Activated T-cell treated with anti-CD3 and anti-CD28 coated beads, Interleukin-2, amount 50 U/mL, for 72 hours (primary cell): ENCODE data around the gene PKP4. TPM values are rescaled to one million over a fixed set of nuclear protein-coding genes. Genes with fewer than 3 reads are reported as not detected.

Experiments
- ATAC-seq, 2 donors: fragments of 150-1000 bp; cut with Tn5 transposase; replicated peaks in 1 of 2; 2 replicates each; pipeline ENCODE4 v1.10.0; 2021; ENCODE audit warnings: moderate library complexity in 2 of 2, mild to moderate bottlenecking in 1 of 2
- DNase-seq, 2 donors: peaks; one replicate each; pipeline ENCODE4 v3.0.0; 2021 to 2022; ENCODE audit warnings: mixed read lengths in 1 of 2
- H3K27ac Mint-ChIP-seq: one replicate; pipeline ENCODE4 v1.8.0; 2022; ENCODE audit warnings: mild to moderate bottlenecking, moderate library complexity, mixed read lengths
- H3K27me3 Mint-ChIP-seq: one replicate; pipeline ENCODE4 v1.8.0; 2022; ENCODE audit warnings: low read depth, mixed read lengths
- H3K36me3 Mint-ChIP-seq, 2 donors: one replicate each; pipeline ENCODE4 v1.8.0; 2022; ENCODE audit warnings: mixed read lengths in 2 of 2, mild to moderate bottlenecking in 1 of 2; ENCODE audit not compliant: insufficient read depth in 2 of 2
- H3K4me1 Mint-ChIP-seq: one replicate; pipeline ENCODE4 v1.8.0; 2022; ENCODE audit warnings: low read depth, mixed read lengths
- H3K4me3 Mint-ChIP-seq, 2 donors: one replicate each; pipeline ENCODE4 v1.8.0; 2022; ENCODE audit warnings: mild to moderate bottlenecking in 2 of 2, mixed read lengths in 2 of 2, moderate library complexity in 2 of 2
- H3K9me3 Mint-ChIP-seq, 2 donors: one replicate each; pipeline ENCODE4 v1.8.0; 2022; ENCODE audit warnings: mixed read lengths in 2 of 2
- total RNA-seq, 2 donors: library from RNA; stranded (reverse); gene quantifications; one replicate each; pipeline ENCODE4 v1.2.3, GENCODE V29; 2022

The PKP4 gene
- total RNA-seq, 2 donors from 2014 or later: 36.0 to 41.3 TPM

DNA sequence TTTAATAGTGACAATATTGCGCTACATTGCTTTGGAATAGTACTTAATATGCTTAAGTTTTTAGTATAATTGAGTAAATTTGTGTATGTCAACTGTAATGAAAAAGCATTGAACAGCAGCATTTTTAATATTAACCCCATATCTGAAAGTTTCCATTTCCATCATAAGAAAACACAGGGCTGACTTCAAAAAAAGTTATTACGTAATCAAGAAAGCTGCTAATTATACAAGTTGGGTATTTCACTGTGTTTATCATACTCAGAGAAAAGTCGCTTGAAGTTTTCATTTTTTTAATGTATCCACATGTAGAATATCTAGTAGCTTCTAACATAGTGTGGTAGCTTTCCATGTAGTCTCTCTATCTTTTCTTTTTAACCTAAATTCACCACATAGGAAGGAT lies 146.5 kb downstream of the PKP4 start:
- Mint-ChIP-seq H3K4me1 (no peaks in the 10 kb centered on the region), H3K36me3 (no peaks in the 10 kb centered on the region), H3K27me3 (no peaks in the 10 kb centered on the region), H3K27ac (no peak overlapping the region), H3K4me3 (no peak overlapping the region), H3K9me3 (no peaks in the 10 kb centered on the region)
- DNase-seq (no peak), ATAC-seq (no peak)

DNA sequence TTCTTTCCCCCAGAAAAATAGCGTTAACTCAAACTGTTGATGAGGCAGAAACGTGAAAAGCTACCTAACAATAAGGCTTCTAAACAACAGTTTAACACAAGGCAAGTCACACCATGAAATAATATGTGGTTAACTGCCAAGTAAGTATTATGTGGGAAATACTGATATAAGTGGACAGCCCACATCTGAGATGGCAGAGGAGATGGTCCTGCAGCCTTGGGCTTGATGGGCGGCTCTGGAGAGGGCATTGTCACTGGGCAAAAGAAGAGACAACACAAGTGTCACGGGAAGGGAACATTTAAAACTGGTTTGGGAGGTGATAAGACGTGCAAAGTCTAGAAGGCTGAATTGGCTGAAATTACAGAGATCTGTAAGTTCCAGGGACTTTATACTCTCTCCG lies 147.2 kb downstream of the PKP4 start:
- Mint-ChIP-seq H3K27ac (no peak overlapping the region), H3K9me3 (no peaks in the 10 kb centered on the region)

DNA sequence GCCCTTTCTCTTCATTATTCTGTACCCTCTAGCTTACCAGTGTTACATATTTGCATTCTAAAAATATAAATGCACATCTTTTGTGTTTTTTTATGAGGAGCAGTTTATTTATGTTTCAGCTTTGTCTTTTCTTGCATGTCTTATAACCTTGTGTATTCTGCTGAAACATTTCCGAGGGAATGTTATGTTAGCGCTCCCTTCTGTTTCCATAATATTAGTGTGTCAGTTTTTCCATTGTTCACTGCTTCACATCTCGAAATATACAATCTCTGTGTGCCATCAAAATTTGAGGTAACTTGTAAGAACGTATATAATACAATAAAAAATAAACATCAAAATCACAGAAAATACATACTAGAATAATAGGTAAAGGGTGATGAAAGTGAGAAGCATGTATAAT lies 153.3 kb downstream of the PKP4 start:
- Mint-ChIP-seq H3K4me1 (no peaks in the 10 kb centered on the region), H3K27ac (no peak overlapping the region), H3K9me3 (no peaks in the 10 kb centered on the region), H3K27me3 (no peaks in the 10 kb centered on the region), H3K36me3 (no peaks in the 10 kb centered on the region), H3K4me3 (no peak overlapping the region)
- ATAC-seq (no peak), DNase-seq (no peak)

More for the DNA sequence above, 147.2 kb downstream of the PKP4 start:
- ATAC-seq (no peak), DNase-seq (no peak)
- H3K4me3 Mint-ChIP-seq: no peak overlapping the region
- no peaks in the 10 kb centered on the region for H3K36me3 Mint-ChIP-seq
- H3K4me1 Mint-ChIP-seq: no peaks in the 10 kb centered on the region
- no peaks in the 10 kb centered on the region for H3K27me3 Mint-ChIP-seq

DNA sequence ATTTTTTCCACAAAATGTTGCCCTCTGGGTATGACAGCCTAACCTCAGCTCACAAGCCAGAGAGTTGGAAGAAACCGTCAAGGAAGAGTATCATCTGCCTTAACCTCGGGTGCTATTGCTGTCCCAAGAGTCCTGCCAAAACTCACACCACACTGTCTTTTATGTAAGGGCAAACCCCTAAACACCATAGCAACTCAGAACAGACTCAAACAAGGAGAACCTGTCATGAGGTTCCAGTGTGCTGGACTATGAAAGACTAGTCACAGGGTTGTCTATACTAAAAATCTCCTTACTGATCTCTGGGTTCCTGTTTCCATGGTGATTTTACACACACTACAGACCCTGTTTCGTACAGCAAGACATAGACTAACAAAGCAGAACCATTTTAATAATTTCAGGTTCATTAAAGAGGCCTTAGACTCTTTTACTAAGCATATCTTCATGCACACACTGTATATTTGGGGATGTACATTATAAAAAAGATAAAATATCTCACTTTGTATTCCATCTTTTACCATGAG lies 159.8 kb downstream of the PKP4 start:
- H3K27me3 Mint-ChIP-seq: no peaks in the 10 kb centered on the region
- H3K4me1 Mint-ChIP-seq: no peaks in the 10 kb centered on the region
- no peak for ATAC-seq

DNA sequence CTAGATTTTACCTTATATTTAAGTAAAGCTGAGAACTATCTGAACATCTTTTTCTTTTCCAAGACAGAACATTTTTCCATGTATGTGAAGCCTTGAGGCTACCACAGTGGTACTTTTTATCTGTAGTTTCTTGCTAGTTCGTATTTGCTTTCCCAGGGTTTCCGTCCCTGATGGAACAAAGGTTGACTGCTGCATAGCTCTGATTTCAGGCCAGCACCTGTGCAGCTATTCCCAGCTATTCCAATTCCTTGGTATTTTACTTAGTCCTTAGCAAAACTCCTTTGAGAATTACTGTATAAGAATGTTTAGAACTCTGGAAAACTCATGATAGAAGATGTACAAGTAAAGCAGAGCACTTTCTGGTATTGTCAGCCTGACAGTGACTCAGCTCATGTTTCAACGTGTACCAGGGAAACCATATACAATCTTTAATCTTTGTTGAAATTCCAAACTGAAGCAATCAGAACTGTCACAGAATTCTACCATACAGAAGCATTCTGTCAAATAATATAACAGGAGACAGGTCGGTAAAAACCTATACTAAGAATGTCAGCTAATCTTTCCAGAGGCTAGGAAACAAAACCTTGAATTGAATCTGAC lies 162.2 kb downstream of the PKP4 start:
- Mint-ChIP-seq H3K27ac (no peak overlapping the region), H3K27me3 (no peaks in the 10 kb centered on the region), H3K4me3 (no peak overlapping the region), H3K4me1 (no peaks in the 10 kb centered on the region), H3K36me3 (no peaks in the 10 kb centered on the region), H3K9me3 (no peaks in the 10 kb centered on the region)
- DNase-seq (no peak), ATAC-seq (no peak)

More for the DNA sequence above, 159.8 kb downstream of the PKP4 start:
- no peak for DNase-seq
- Mint-ChIP-seq H3K27ac (no peak overlapping the region), H3K9me3 (no peaks in the 10 kb centered on the region), H3K4me3 (no peak overlapping the region), H3K36me3 (no peaks in the 10 kb centered on the region)

DNA sequence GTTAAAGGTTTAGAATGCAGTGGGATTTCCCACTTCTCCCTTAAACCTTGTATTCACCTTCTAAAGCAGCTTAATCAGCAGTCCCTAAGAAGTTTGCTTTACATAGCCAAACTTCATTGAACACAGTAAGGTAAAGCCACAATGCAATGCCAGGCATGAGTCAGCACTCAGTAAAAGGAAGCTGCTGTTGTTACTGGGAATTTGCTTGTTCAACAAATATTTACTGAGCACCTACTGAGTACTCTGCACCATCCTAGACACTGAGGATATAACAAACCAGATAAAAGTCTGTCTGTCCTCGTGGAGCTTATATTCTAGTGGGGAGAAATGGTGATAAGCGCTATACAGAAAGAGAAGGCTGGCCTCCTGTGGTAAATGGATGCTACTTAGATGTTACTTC lies 162.7 kb downstream of the PKP4 start:
- no peaks in the 10 kb centered on the region for H3K9me3 Mint-ChIP-seq

DNA sequence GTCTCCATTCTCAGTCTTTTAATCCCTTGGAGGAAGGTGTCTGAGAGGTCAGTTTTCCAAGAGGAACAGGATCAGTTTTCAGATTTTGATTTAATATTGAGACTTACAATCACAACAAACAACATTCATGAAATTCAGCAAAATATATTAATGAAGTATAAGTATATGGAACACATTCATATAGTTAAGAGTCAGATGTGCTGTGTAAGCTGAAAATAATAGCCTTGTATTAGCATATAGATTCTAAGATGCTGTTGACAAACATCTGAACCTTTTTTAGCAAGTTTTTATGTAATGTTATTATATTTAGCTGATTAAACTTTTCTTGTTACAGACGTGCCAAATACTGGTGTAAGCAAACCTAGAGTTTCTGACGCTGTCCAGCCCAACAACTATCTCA lies 163.9 kb downstream of the PKP4 start:
- Mint-ChIP-seq H3K27me3 (no peaks in the 10 kb centered on the region), H3K27ac (no peak overlapping the region), H3K36me3 (no peaks in the 10 kb centered on the region), H3K4me3 (no peak overlapping the region), H3K9me3 (no peaks in the 10 kb centered on the region), H3K4me1 (no peaks in the 10 kb centered on the region)
- DNase-seq (no peak), ATAC-seq (no peak)

More for the DNA sequence above, 162.7 kb downstream of the PKP4 start:
- DNase-seq: no peak
- Mint-ChIP-seq H3K27me3 (no peaks in the 10 kb centered on the region), H3K27ac (no peak overlapping the region), H3K4me1 (no peaks in the 10 kb centered on the region), H3K4me3 (no peak overlapping the region), H3K36me3 (no peaks in the 10 kb centered on the region)
- no peak for ATAC-seq

DNA sequence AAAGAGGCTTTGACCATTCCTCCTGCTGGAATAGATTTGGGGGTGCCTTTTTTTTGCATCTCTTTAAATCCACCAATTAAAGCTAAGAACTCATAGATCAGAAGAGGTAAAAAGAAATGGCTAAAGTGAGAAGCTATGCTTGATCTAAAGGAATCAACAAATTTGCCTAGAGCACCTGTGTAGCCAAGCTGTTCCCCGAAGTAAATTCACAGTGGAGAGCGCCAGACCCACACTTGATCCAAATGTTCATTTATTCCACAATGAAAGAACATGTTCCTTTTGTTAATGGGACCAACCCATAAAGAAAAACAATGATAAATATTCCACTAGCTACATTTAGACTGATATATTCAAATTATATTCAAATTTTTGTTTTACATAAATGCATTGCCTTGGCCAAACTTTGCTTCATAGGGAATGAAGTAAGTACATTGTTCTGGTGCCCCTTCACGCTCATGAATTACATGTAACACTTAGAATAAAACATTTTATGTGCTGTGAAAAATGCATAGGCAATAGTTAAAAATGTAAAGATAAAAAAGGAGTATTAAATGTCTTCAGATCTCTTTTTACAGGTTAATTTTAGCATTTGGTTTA lies 167.4 kb downstream of the PKP4 start:
- ATAC-seq (no peak), DNase-seq (no peak)
- H3K4me3 Mint-ChIP-seq: no peak overlapping the region
- H3K27ac Mint-ChIP-seq: no peak overlapping the region
- H3K27me3 Mint-ChIP-seq: no peaks in the 10 kb centered on the region
- no peaks in the 10 kb centered on the region for H3K36me3 Mint-ChIP-seq
- H3K9me3 Mint-ChIP-seq: no peaks in the 10 kb centered on the region
- H3K4me1 Mint-ChIP-seq: no peaks in the 10 kb centered on the region

DNA sequence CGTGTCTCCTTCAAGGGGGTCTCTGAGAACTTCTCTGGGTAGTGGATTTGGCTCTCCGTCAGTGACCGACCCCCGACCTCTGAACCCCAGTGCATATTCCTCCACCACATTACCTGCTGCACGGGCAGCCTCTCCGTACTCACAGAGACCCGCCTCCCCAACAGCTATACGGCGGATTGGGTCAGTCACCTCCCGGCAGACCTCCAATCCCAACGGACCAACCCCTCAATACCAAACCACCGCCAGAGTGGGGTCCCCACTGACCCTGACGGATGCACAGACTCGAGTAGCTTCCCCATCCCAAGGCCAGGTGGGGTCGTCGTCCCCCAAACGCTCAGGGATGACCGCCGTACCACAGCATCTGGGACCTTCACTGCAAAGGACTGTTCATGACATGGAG lies 168.2 kb downstream of the PKP4 start:
- ATAC-seq: no peak
- Mint-ChIP-seq H3K4me3 (no peak overlapping the region), H3K4me1 (no peaks in the 10 kb centered on the region)

DNA sequence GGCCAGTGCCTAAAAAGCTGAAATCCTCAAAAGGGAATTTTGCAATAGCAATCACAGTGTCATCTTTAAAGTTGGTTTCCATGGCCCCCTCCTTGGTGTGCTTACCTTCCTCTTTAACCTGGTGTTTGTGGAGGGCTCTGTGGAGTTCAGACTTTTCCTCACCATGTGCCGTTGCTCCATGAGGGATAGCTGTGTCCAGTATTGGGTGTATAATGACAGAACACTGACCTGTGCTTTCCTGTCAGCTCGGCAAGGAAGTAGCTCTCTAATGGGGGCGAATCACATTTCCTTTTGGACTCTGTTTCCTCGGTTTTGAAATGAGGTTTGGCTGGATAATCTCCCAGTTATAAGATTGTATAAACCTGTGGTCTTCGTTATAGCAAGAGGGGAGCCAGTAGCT lies 172.4 kb downstream of the PKP4 start:
- H3K4me1 Mint-ChIP-seq: no peaks in the 10 kb centered on the region
- ATAC-seq (no peak), DNase-seq (no peak)
- no peaks in the 10 kb centered on the region for H3K36me3 Mint-ChIP-seq
- H3K27me3 Mint-ChIP-seq: no peaks in the 10 kb centered on the region
- H3K4me3 Mint-ChIP-seq: no peak overlapping the region
- no peaks in the 10 kb centered on the region for H3K9me3 Mint-ChIP-seq
- no peak overlapping the region for H3K27ac Mint-ChIP-seq

More for the DNA sequence above, 168.2 kb downstream of the PKP4 start:
- Mint-ChIP-seq H3K36me3 (no peaks in the 10 kb centered on the region), H3K27me3 (no peaks in the 10 kb centered on the region), H3K27ac (no peak overlapping the region), H3K9me3 (no peaks in the 10 kb centered on the region)
- DNase-seq: no peak

DNA sequence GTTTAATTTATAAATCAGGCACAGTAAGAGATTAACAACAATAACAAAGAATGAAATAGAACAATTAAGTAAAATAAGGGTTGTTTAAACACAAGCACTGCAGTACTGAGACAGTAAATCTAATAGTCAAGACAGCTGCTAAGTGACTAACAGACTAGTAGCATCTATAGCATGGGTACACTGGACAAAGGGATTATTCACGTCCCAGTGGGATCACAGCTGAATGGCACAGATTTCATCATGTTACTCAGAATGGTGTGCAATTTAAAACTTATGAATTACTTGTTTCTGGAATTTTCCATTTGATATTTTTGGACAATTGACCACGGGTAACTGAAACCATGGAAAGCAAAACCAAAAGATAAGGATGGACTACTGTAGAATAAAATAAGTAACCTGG lies 176.5 kb downstream of the PKP4 start:
- Mint-ChIP-seq H3K9me3 (no peaks in the 10 kb centered on the region), H3K27me3 (no peaks in the 10 kb centered on the region), H3K36me3 (peaks cover 3 to 9% of the 10 kb centered on the region in 2 donors), H3K4me1 (no peaks in the 10 kb centered on the region), H3K27ac (no peak overlapping the region), H3K4me3 (no peak overlapping the region)
- ATAC-seq (no peak), DNase-seq (no peak)

DNA sequence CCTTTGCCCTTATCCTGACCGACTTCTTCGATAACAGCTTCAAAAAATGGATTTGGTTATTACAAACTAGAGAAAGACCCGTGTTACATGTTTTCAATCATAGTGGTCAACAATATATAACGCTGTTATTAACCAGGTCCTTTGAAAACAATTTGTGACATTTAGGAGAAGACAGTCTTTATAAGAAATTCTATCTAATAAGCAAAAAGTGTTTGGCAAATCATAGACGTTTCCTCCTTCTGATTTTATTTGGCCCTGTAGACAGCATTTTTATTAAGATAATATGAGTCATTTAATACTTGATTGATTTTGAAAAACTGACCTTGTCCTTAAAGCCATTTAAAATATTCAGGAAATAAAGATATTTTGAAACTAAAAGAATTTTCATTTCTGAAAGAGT lies 177.9 kb downstream of the PKP4 start:
- Mint-ChIP-seq H3K27me3 (no peaks in the 10 kb centered on the region), H3K9me3 (no peaks in the 10 kb centered on the region), H3K4me3 (no peak overlapping the region), H3K4me1 (no peaks in the 10 kb centered on the region), H3K36me3 (peaks cover 3 to 9% of the 10 kb centered on the region in 2 donors), H3K27ac (no peak overlapping the region)
- DNase-seq (no peak), ATAC-seq (no peak)

DNA sequence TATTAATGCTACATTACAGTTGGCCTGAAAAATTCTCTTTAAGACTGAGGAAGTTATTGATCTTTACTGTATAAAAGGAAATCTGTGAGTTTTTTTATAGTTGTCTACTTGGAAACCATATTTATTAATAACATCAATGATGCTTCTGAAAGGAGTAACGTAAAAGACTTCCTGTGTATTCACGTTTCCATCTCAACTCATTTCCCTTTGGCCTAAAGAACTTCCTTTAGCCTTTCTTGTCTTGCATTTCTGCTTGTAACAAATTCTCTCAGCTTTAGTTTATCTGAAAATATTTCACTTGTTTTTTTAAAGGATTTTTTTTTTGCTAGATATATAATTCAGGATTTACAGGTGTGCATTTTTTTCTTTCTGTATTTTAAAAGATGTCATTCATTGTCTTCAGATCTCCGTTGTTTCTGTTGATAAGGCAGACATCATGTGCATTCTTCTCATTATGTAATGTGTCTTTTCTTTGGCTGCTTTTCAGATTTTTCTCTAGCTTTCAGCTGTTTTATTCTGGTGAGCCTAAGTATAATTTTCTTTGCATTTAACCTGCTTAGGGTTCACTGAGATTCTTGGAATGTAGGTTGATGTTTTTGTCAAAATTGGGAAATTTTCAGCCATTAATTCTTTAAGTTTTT lies 179.3 kb downstream of the PKP4 start:
- DNase-seq (no peak), ATAC-seq (no peak)
- Mint-ChIP-seq H3K36me3 (peaks cover 3 to 9% of the 10 kb centered on the region in 2 donors), H3K27me3 (no peaks in the 10 kb centered on the region), H3K9me3 (no peaks in the 10 kb centered on the region), H3K4me3 (no peak overlapping the region), H3K27ac (no peak overlapping the region), H3K4me1 (no peaks in the 10 kb centered on the region)
